H1 (cell line): ENCODE measurements around the gene PTX4. TPM values are rescaled to one million over a fixed set of nuclear protein-coding genes. Genes with fewer than 3 reads are reported as not detected.

ENCODE experiments used
- CTCF ChIA-PET: fragments of 300-600 bp; sonication (Branson Sonifier 250); formaldehyde crosslinking; loops from one replicate; lab custom pipeline; 2021; ENCODE audit not compliant: partially characterized antibody; lab: Charles Lee
- POLR2A ChIA-PET: fragments of 300-600 bp; sonication (Branson Sonifier 250); formaldehyde crosslinking; loops from one replicate; lab custom pipeline; 2021; ENCODE audit warnings: inconsistent platforms; ENCODE audit not compliant: partially characterized antibody; lab: Charles Lee
- DNase-seq, 2 experiments: peaks; one replicate each; pipeline versions ENCODE4 v3.0.0 to v3.0.0-alpha.2; 2010 to 2022; ENCODE audit warnings: low spot score in 2 of 2, low read depth in 1 of 2, mixed read lengths in 1 of 2
- FAIRE-seq: peaks from 2 replicates; lab custom pipeline; 2011; peaks lifted over from hg19 to GRCh38; lab: Jason Lieb, UNC
- H2AFZ ChIP-seq: 2 replicates; pipeline ENCODE4 v1.8.1; 2012; ENCODE audit warnings: low read length, inconsistent platforms
- H2AK5ac ChIP-seq: 2 replicates; pipeline ENCODE4 v1.6.1; 2013; ENCODE audit warnings: low read depth, low read length
- H2BK120ac ChIP-seq: replicated peaks from 2 replicates; pipeline ENCODE3; 2013; ENCODE audit warnings: low read depth, low read length, inconsistent platforms
- H2BK12ac ChIP-seq: 2 replicates; pipeline ENCODE4 v1.6.1; 2013; ENCODE audit warnings: low read depth, low read length
- H2BK15ac ChIP-seq: 2 replicates; pipeline ENCODE4 v1.6.1; 2013; ENCODE audit warnings: low read length
- H2BK20ac ChIP-seq: 2 replicates; pipeline ENCODE4 v1.6.1; 2013; ENCODE audit warnings: low read length
- H2BK5ac ChIP-seq: 2 replicates; pipeline ENCODE4 v1.6.1; 2013; ENCODE audit warnings: low read depth, low read length
- H3K14ac ChIP-seq: 2 replicates; pipeline ENCODE4 v1.6.1; 2013; ENCODE audit warnings: inconsistent platforms; ENCODE audit not compliant: insufficient read length
- H3K18ac ChIP-seq: 2 replicates; pipeline ENCODE4 v1.6.1; 2013; ENCODE audit warnings: low read length; ENCODE audit errors: extremely low read depth
- H3K23ac ChIP-seq: 2 replicates; pipeline ENCODE4 v1.6.1; 2013; ENCODE audit warnings: inconsistent platforms; ENCODE audit not compliant: insufficient read length
- H3K23me2 ChIP-seq: 2 replicates; pipeline ENCODE4 v1.6.1; 2013; ENCODE audit warnings: low read depth, low read length
- H3K27ac ChIP-seq: 2 replicates; pipeline ENCODE4 v1.6.1; 2011; ENCODE audit warnings: low read depth, low read length, inconsistent platforms
- H3K27me3 ChIP-seq, 4 experiments: replicated peaks in 1 of 4; 1 replicate in 1 of 4; 2 replicates in 3 of 4; pipeline versions ENCODE4 v1.6.1 to v1.8.1; 2011 to 2013; ENCODE audit warnings: low read length in 3 of 4, mild to moderate bottlenecking in 3 of 4, inconsistent platforms in 2 of 4, mixed read lengths in 2 of 4, moderate library complexity in 1 of 4; ENCODE audit not compliant: control insufficient read depth in 3 of 4, insufficient read depth in 3 of 4; ENCODE audit errors: extremely low read depth in 1 of 4
- H3K36me3 ChIP-seq, 4 experiments: 2 replicates each; pipeline versions ENCODE4 v1.6.1 to v1.8.1; 2011 to 2013; ENCODE audit warnings: mild to moderate bottlenecking in 4 of 4, low read length in 3 of 4, moderate library complexity in 2 of 4, control low read depth in 1 of 4, inconsistent platforms in 1 of 4; ENCODE audit not compliant: insufficient read depth in 4 of 4, control insufficient read depth in 2 of 4
- H3K4ac ChIP-seq: replicated peaks from 2 replicates; pipeline ENCODE3; 2013; ENCODE audit warnings: low read length, low read depth, mixed read lengths, inconsistent platforms; ENCODE audit not compliant: insufficient read length
- H3K4me1 ChIP-seq, 4 experiments: replicated peaks in 1 of 4; 1 replicate in 1 of 4; 2 replicates in 3 of 4; pipeline versions ENCODE4 v1.6.1 to v1.8.1; 2011 to 2013; ENCODE audit warnings: low read length in 3 of 4, inconsistent platforms in 2 of 4, mixed read lengths in 1 of 4; ENCODE audit not compliant: insufficient read depth in 4 of 4, control insufficient read depth in 3 of 4
- H3K4me2 ChIP-seq, 2 experiments: 2 replicates each; pipeline versions ENCODE4 v1.6.1 to v1.8.1; 2011 to 2013; ENCODE audit warnings: low read depth in 2 of 2, low read length in 2 of 2, control low read depth in 1 of 2, inconsistent platforms in 1 of 2, mild to moderate bottlenecking in 1 of 2; ENCODE audit not compliant: insufficient read depth in 1 of 2
- H3K4me3 ChIP-seq, 4 experiments: fragments of 200-600, 300-600 bp in 1 of 4; sonication (generic), shearing (Covaris generic), sonication (Bioruptor Twin) in 1 of 4; 2 replicates each; pipeline versions ENCODE4 v1.5.1 to v1.8.1; 2011 to 2016; ENCODE audit warnings: low read length in 4 of 4, low read depth in 3 of 4, control low read depth in 2 of 4, inconsistent platforms in 2 of 4, mild to moderate bottlenecking in 2 of 4, mixed read lengths in 1 of 4, moderate library complexity in 1 of 4; ENCODE audit not compliant: insufficient read depth in 2 of 4; ENCODE audit errors: extremely low read depth in 1 of 4
- H3K56ac ChIP-seq: replicated peaks from 2 replicates; pipeline ENCODE3; 2013; ENCODE audit warnings: low read depth, mild to moderate bottlenecking, mixed read lengths, low read length, inconsistent platforms; ENCODE audit not compliant: insufficient read length
- H3K79me1 ChIP-seq: 2 replicates; pipeline ENCODE4 v1.6.1; 2013; ENCODE audit warnings: low read depth, low read length, control low read depth
- H3K79me2 ChIP-seq, 2 experiments: 2 replicates each; pipeline versions ENCODE4 v1.6.1 to v1.8.1; 2012 to 2013; ENCODE audit warnings: low read length in 2 of 2, mild to moderate bottlenecking in 2 of 2, inconsistent platforms in 1 of 2; ENCODE audit not compliant: insufficient read depth in 2 of 2, control insufficient read depth in 1 of 2
- H3K9ac ChIP-seq, 4 experiments: replicated peaks in 1 of 4; 1 replicate in 1 of 4; 2 replicates in 3 of 4; pipeline versions ENCODE4 v1.6.1 to v1.8.1; 2011 to 2013; ENCODE audit warnings: low read depth in 3 of 4, low read length in 3 of 4, control low read depth in 2 of 4, mild to moderate bottlenecking in 2 of 4, moderate library complexity in 2 of 4, inconsistent platforms in 1 of 4; ENCODE audit errors: extremely low read depth in 1 of 4
- H3K9me3 ChIP-seq, 2 experiments: 2 replicates each; pipeline versions ENCODE4 v1.6.1 to v1.8.1; 2012 to 2013; ENCODE audit warnings: mild to moderate bottlenecking in 2 of 2, moderate library complexity in 2 of 2, control low read depth in 1 of 2, inconsistent platforms in 1 of 2, low read depth in 1 of 2, low read length in 1 of 2, mixed read lengths in 1 of 2; ENCODE audit not compliant: insufficient read depth in 2 of 2
- H4K20me1 ChIP-seq, 2 experiments: replicated peaks in 1 of 2; 2 replicates each; pipeline versions ENCODE3 to v1.8.1; 2011 to 2013; ENCODE audit warnings: inconsistent platforms in 2 of 2, low read length in 2 of 2, mild to moderate bottlenecking in 1 of 2; ENCODE audit not compliant: insufficient read depth in 2 of 2, control insufficient read depth in 1 of 2
- H4K5ac ChIP-seq: 2 replicates; pipeline ENCODE4 v1.6.1; 2013; ENCODE audit warnings: low read length, low read depth, mixed read lengths, inconsistent platforms; ENCODE audit not compliant: insufficient read length
- H4K8ac ChIP-seq: 2 replicates; pipeline ENCODE4 v1.8.0; 2013; ENCODE audit warnings: mild to moderate bottlenecking, moderate library complexity, low read length, inconsistent platforms; ENCODE audit not compliant: insufficient read depth; ENCODE audit errors: extremely low read depth
- H4K91ac ChIP-seq: replicated peaks from 2 replicates; pipeline ENCODE3; 2013; ENCODE audit warnings: low read length, mixed read lengths, inconsistent platforms; ENCODE audit not compliant: insufficient read length
- CBX8 ChIP-seq: fragments of 300-800, 300-1000 bp; sonication (generic); IDR thresholded peaks from 2 replicates; pipeline ENCODE4 v1.7.1; 2016; ENCODE audit warnings: low read depth, low read length, borderline replicate concordance
- CEBPB ChIP-seq: IDR thresholded peaks from 2 replicates; pipeline ENCODE4 v1.6.1; 2012; ENCODE audit warnings: low read depth, low read length
- CHD1 ChIP-seq: IDR thresholded peaks from 2 replicates; pipeline ENCODE4 v1.6.1; 2012; ENCODE audit warnings: low read depth, low read length, improper control_type of control experiment
- FOSL1 ChIP-seq: IDR thresholded peaks from 2 replicates; pipeline ENCODE4 v1.6.1; 2011; ENCODE audit warnings: mild to moderate bottlenecking, low read depth, low read length, moderate library complexity; ENCODE audit not compliant: insufficient read depth
- PHF8 ChIP-seq: fragments of 200-600 bp; sonication (generic); conservative IDR thresholded peaks from 2 replicates; pipeline ENCODE4 v1.7.1; 2012; ENCODE audit warnings: low read depth, mild to moderate bottlenecking, inconsistent platforms, low read length, moderate library complexity
- POLR2AphosphoS5 ChIP-seq: IDR thresholded peaks from 2 replicates; pipeline ENCODE4 v1.6.1; 2011; ENCODE audit warnings: low read depth, low read length
- RFX5 ChIP-seq: IDR thresholded peaks from 2 replicates; pipeline ENCODE4 v1.6.1; 2011; ENCODE audit warnings: low read depth, low read length, improper control_type of control experiment, borderline replicate concordance
- RXRA ChIP-seq: IDR thresholded peaks from 2 replicates; pipeline ENCODE4 v1.6.1; 2011; ENCODE audit warnings: low read depth, mild to moderate bottlenecking, low read length, moderate library complexity; ENCODE audit not compliant: insufficient read depth
- SIRT6 ChIP-seq: IDR thresholded peaks from one replicate; pipeline ENCODE4 v1.7.1; 2012; ENCODE audit warnings: low read length, inconsistent platforms
- SP1 ChIP-seq: IDR thresholded peaks from 2 replicates; pipeline ENCODE4 v1.6.1; 2011; ENCODE audit warnings: low read depth, low read length
- SUZ12 ChIP-seq: fragments of 200-600 bp; sonication (generic); IDR thresholded peaks from 2 replicates; pipeline ENCODE4 v1.6.1; 2012; ENCODE audit warnings: mild to moderate bottlenecking, inconsistent platforms, low read length, moderate library complexity, mixed read lengths
- TAF1 ChIP-seq: IDR thresholded peaks from 2 replicates; pipeline ENCODE4 v1.6.1; 2011; ENCODE audit warnings: mild to moderate bottlenecking, low read depth, low read length
- TBP ChIP-seq: IDR thresholded peaks from 2 replicates; pipeline ENCODE4 v1.6.1; 2011; ENCODE audit warnings: low read depth, low read length, improper control_type of control experiment
- TCF12 ChIP-seq: IDR thresholded peaks from 2 replicates; pipeline ENCODE4 v1.6.1; 2011; ENCODE audit warnings: low read depth, mild to moderate bottlenecking, low read length
- WGBS, 2 experiments: shearing (Covaris generic) in 1 of 2; methylation state at CpG; one replicate each; pipeline versions ENCODE4 v1.1.6 to v1.1.7; 2013 to 2015; ENCODE audit warnings: low lambda C conversion rate in 2 of 2, mixed read lengths in 2 of 2, inconsistent platforms in 1 of 2, low coverage in 1 of 2, missing lambda C conversion rate in 1 of 2; ENCODE audit not compliant: insufficient replicate concordance in 2 of 2, insufficient coverage in 1 of 2, insufficient read length in 1 of 2; ENCODE audit errors: extremely low coverage in 1 of 2, missing lambda C conversion rate in 1 of 2; 5-methylcytosine and 5-hydroxymethylcytosine counted together
- polyA plus RNA-seq, 7 experiments: library from polyadenylated mRNA; depleted of rRNA in 3 of 7; stranded (reverse) in 5 of 7; unstranded in 2 of 7; fragments of >200 nt in 5 of 7; fragments of 200-250 nt in 2 of 7; gene quantifications; 1 replicate in 5 of 7; 2 replicates in 1 of 7; 4 replicates in 1 of 7; pipeline versions ENCODE4 v1.2.1 to v1.2.3, GENCODE V29; 2011 to 2013; ENCODE audit warnings: missing spikeins in 2 of 7, mixed read lengths in 2 of 7
- total RNA-seq: library from RNA; stranded (reverse); fragmentation: NEBNext Ultra II Directional; extraction: Animal tissue kit (Norgen Biotek cat#: 25700); gene quantifications from 2 replicates; pipeline ENCODE4 v1.2.1, GENCODE V29; 2021

PTX4 gene
- total and polyA plus RNA-seq, 2 of the 8 experiments (the other 6 are each of a cell fraction or from before 2014, with no cell fraction given): not detected

DNA sequence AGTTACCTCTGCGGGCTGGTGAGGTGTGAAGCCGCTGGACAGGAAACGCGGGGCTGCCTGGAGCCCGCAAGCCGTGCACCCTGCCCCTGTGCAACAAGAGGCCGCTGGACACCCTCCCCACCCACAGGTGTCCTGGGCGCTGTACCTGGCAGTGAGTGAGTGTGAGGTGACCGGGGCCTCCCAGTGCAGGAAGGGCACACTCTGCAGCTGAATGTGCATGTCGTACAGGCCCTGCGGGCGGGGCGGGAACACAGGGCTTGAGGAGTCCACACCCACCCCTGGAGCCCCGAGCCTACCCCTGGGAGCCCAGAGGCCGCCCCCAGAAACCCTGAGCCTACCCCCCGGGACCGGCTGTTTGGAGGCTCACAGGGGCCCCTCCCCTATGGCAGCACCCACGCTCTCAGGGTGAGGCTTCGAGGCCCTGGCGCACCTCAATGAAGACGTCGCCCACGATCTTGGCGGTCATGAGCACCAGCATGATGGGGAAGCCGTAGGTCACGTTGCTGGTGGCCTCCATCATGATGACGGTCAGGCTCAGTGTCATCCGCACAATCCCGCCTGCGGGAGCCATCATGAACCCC, 40.1 kb downstream of the PTX4 start:
- no peaks in the 10 kb centered on the region for H3K23me2 ChIP-seq
- H3K56ac ChIP-seq: no peak overlapping the region
- no peak overlapping the region for H2BK12ac ChIP-seq
- ChIA-PET POLR2A (interaction anchor here (0.6 kb wide), 1 partner anchor 59 kb away, joined by 4 read pairs; no protein-coding TSS in a partner anchor), CTCF (interaction anchor here (0.8 to 1.4 kb wide), 2 partner anchors 11 to 17 kb away, joined by 3 read pairs; no protein-coding TSS in a partner anchor)
- peaks cover 2 to 13% of the 10 kb centered on the region in 2 experiments for H4K20me1 ChIP-seq
- H3K18ac ChIP-seq: no peak overlapping the region
- DNase-seq: no peak
- no peak overlapping the region for H4K5ac ChIP-seq
- no peak overlapping the region for H3K4ac ChIP-seq
- no peak overlapping the region for H2BK15ac ChIP-seq
- H3K23ac ChIP-seq: no peak overlapping the region
- H2AK5ac ChIP-seq: no peak overlapping the region
- no peaks in the 10 kb centered on the region for H3K79me1 ChIP-seq
- H3K4me2 ChIP-seq: no peak overlapping the region
- no peaks in the 10 kb centered on the region for H3K9me3 ChIP-seq
- H2BK120ac ChIP-seq: no peak overlapping the region
- H3K27me3 ChIP-seq: no peaks in the 10 kb centered on the region
- no peak for FAIRE-seq
- peak overlapping the region; percentile 45 for H4K8ac ChIP-seq
- H2AFZ ChIP-seq: no peak overlapping the region
- no peaks in the 10 kb centered on the region for H3K79me2 ChIP-seq
- no peak overlapping the region for H3K14ac ChIP-seq
- H3K4me3 ChIP-seq: no peak overlapping the region
- no peak overlapping the region for H3K27ac ChIP-seq
- H3K9ac ChIP-seq: no peak overlapping the region
- H2BK20ac ChIP-seq: no peak overlapping the region
- no peaks in the 10 kb centered on the region for H3K4me1 ChIP-seq
- no peak overlapping the region; the same call in 1 of the 2 replicates for H2BK5ac ChIP-seq
- H3K36me3 ChIP-seq: peaks cover 0 to 31% (median 8%) of the 10 kb centered on the region in 4 experiments; a peak in 4 of 8 replicates
- 93% methylated on average over 14 of the region's 30 CpGs; no CpG with 5 or more reads in 1 of the 2 experiments for WGBS, 2 experiments
- H4K91ac ChIP-seq: no peak overlapping the region
- no peak for TF ChIP-seq FOSL1
- TF ChIP-seq TBP: no peak
- TF ChIP-seq CBX8: no peak
- TF ChIP-seq SUZ12: no peak
- no peak for TF ChIP-seq RFX5
- TF ChIP-seq CEBPB: no peak
- no peak for TF ChIP-seq SP1
- no peak for TF ChIP-seq TAF1
- no peak for TF ChIP-seq CHD1
- TF ChIP-seq TCF12: no peak
- no peak for TF ChIP-seq POLR2AphosphoS5
- TF ChIP-seq SIRT6: no peak
- no peak for TF ChIP-seq RXRA
- no peak for TF ChIP-seq PHF8
